ENCODE data around the gene XPR1. TPM values are rescaled to one million over a fixed set of nuclear protein-coding genes. Genes with fewer than 3 reads are reported as not detected.
A peak's percentile ranks its signal among the peaks of the same experiment; 100 is the strongest.

The XPR1 gene
- polyA plus RNA-seq, 4 donors = 31.1 to 42.1 (median 34.9) TPM

DNA sequence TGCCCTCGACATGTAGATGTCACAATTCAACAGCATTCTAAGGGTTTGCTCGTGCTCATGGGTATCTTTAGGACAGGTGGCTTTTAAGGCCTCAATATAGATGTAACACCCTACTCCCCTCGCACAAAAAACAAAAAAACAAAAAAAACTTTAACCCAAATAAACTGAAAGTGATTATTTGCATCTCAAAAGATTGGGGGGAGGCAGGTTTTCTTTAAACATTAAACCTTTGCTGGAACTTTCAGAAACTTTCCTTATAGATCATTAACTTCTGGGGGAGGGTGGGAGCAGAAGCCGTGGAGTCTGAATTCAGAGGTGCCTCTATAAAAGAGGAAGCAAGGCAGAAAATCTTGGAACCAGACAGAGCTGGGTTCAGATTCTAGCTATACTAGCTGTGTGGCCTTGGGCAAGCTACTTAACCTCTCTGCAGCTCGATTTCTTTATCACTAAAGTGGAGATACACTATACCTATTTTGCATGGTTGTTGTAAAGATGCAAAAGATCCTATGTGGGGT is 277.7 kb downstream of the XPR1 start:
- peak in 1 of 4 donors; percentile 45 for DNase-seq (ENCODE audit: low read depth in 4 of 4, low spot score in 2 of 4)

DNA sequence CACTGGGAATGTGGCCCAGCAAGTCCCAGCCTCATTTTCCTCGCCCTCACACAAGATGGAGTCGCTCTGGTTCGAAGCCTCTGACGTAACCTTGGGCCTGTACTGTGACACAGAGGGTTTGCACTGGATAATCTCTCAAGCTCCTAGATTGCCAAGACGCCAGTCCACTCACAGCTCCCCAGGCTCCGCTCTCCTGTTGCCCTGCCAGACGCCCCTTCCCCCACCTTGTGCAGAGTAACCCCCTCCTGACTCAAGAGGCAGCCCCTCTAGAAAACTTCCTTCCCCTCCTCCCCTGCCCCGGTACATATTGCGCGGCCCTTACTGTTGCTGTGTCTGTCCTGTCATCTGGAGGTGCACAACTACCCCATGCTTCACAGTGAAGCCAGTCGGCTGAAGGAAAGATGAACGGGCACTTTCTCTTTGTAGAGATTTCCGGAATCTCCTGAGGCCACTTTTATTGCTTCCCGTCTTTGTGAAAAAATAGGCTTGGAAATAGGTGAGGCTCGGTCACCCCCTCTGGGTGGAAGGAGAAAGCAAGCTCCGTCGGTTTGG is 279.9 kb downstream of the XPR1 start:
- peak in 1 of 4 donors; percentile 36 for DNase-seq (ENCODE audit: low read depth in 4 of 4, low spot score in 2 of 4)

DNA sequence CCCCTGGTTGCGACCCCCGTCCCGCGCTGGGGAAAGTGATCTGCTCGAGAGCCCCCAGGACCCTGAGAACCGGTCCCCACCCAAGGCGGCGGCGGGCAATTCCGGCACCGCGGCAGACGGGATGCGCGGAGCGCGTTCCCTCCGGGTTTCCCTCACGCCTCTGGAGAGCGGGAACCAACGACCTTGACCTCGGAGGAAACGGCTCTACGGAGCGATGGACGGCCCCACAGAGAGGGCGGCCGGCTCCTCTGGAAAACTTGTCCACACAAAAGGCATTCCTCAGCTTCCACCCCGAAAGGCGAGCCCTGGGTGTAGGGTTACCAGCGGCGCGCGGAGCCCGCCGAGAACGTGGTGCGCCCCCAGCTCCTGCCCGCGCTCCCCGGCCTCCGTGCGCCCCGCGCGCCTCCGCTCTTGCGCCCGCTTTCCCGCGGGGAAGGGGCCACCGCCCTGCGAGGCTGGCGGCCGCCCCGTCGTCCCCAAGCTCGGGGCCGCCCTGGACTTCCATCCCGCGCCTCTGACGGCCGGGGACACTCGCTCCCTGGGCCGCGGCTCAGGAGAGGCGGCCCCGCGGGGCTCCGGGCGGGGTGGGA is 280.5 kb downstream of the XPR1 start:
- peak in 2 of 4 donors; percentile 49 to 56 for DNase-seq (ENCODE audit: low read depth in 4 of 4, low spot score in 2 of 4)

DNA sequence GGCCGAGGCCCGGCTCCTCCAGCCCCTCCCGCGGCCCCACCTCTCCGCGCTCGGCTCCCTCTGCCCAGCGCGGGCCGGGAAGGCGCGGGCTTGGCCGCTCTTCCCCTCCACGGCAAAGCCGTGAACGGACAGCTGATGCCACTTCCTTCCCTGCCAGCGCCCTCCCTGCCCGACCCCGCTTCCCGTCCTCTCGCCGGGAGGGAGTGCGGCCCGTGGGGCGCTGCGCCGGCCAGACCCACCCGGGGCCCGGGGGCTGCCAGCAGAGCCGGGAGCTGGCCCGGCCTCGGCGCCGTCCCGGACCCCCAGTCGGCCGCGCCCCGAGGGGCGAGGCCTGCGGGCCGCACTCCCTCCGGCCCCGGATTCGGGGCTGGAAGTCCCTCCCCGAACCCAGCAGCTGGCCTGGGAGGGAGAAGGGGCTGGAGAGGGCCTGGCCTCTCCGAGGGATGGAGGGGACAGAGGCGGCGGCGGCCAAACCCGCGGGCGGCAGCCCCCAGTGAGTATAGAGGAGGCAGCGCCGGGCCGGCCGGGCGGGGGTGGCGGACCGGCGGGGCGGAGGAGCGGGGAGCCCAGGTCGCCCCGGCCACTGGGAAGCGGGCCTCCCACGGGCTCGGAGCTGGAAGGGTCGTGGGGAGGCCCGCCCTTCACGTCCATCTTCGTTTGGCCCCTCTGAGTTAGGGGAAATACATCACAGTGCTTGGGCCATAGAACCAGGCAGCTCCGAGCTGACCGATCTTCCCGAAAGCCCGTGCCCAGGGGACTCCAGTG is 281.2 kb downstream of the XPR1 start, which contains the start of gene KIAA1614:
TSS of gene KIAA1614 (plus strand) at position 97 of the 765 bp plus-strand sequence. CDS start at position 444, 347 bp downstream.
- DNase-seq (ENCODE audit: low read depth in 4 of 4, low spot score in 2 of 4) = peak in 1 of 4 donors; percentile 38

DNA sequence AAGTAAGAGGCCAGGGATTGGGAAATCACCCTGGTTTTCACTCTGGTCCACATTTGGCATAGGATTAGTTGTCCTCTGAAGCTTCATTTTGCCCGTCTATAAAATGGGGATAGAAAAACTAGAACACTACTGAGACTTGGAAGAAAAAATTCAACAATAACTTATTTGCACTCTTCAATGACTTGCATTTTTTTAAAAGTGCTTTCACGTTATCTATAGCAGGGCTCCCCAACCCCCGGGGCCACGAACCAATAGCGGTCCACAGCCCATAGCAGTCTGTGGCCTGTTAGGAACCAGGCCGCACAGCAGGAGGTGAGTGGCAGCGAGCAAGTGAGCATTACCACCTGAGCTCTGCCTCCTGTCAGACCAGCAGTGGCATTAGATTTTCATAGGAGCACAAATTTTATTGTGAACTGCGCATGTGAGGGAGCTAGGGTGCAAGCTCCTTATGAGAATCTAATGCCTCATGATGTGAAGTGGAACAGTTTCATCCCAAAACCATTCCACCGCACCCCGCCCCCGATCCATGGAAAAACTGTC is 283.7 kb downstream of the XPR1 start:
- DNase-seq (ENCODE audit: low read depth in 4 of 4, low spot score in 2 of 4) = no peak

DNA sequence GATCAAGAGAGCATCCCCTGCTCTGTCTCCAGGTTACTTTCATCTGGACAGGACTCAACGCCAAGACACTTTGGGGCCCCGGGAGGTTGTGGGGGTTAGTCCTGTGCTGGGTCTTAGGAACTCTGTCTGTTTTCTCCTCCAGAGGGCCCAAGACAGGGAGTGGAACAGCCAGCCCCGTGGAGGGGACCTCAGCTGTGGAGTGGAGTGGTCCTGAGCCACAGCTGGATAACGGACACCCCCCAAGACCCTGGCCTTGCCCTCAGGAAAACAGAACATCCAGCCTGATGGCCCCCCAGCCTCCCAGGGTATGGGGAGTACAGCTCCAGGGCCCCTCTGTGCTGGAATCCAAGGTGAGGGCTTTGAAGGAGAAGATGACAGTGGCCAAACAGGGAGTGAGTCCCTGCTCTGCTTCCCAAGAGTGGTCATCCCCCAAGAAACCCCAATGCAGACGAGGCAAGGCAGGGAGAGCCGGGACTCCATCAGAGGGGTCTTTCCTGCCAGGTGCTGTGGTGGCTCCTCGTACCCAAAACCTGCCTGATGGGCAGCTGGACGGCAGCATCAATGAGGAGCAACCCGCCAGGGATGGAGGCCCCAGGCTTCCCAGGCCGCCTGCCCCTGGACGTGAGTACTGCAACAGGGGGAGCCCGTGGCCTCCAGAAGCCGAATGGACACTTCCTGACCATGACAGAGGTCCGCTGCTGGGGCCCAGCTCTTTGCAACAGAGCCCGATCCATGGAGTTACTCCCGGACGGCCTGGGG is 284.4 kb downstream of the XPR1 start:
- DNase-seq (ENCODE audit: low read depth in 4 of 4, low spot score in 2 of 4) = no peak

DNA sequence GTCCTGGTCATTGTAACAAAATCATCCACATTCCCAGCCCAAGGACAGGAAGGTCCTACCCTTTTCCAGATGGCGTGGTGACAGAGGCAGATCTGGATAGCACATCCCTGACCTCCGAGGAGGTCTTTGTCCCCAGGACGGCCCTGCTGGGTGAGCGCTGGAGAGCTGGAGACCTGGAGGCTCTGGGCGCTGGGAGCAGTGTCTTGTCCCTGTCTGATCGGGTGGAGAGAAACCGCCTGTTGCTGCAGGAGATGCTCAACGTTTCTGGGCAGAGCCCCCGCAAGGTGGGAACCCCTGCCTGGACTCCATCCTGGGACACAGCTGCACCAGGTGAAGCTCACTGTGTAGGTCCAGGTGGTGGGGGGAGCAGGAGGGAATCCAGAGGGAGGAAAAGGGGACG is 284.9 kb downstream of the XPR1 start:
- DNase-seq (ENCODE audit: low read depth in 4 of 4, low spot score in 2 of 4) = no peak

DNA sequence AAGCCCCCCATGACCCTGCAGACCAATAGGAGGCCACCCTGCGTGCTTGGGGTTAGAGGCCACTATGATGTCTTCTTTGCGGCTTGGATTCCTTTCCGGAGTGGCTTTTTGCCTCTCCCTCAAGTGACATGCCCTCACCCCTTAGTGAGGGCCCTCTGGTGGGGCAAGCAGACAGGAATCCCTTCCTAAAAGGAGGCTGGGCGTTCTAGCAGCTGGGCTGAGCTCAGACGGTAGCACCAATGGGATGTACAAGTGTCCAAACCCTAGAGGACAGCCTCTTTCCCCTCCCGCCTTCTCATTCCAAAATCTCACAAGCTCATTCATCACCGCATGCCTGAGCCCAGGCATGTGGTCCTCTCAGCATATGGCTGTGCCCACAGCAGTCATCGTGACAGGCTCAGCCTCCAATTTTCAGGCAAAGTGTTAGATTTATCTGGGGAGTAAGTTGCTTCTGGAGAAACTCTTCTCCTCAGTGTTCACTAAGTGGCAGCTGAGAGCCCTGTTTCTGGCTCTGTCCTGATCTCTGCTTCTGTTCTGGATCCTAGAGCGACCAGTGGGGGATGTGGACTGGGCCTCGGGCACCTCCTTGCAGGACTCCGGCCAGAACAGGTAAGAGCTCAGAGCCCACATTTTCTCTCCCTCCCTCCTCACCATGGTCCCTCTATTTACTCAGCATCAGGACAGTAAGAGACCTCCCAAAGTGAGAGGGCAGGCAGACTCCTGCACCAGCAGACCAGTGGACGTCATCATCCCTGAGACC is 285.7 kb downstream of the XPR1 start:
- no peak for DNase-seq (ENCODE audit: low read depth in 4 of 4, low spot score in 2 of 4)

DNA sequence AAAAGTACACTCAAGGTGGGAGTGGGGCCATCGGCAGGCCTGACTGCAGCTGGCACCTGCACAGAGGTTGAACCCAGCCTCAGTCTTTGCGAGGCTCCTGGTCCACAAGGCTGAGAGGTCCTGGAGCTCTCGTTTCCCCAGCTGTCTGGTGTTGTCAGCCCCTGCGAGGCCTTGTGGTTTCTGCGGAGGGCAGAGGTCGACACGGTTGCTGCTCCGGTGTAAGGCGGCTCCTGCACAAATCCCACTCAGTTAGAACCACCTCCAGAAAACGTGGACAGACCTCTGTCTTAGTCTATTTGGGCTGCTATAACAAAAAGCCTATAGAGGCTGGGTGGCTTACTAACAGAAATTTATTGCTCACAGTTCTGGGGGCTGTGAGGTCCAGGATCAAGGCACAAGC is 286.7 kb downstream of the XPR1 start:
- DNase-seq (ENCODE audit: low read depth in 4 of 4, low spot score in 2 of 4) = no peak

DNA sequence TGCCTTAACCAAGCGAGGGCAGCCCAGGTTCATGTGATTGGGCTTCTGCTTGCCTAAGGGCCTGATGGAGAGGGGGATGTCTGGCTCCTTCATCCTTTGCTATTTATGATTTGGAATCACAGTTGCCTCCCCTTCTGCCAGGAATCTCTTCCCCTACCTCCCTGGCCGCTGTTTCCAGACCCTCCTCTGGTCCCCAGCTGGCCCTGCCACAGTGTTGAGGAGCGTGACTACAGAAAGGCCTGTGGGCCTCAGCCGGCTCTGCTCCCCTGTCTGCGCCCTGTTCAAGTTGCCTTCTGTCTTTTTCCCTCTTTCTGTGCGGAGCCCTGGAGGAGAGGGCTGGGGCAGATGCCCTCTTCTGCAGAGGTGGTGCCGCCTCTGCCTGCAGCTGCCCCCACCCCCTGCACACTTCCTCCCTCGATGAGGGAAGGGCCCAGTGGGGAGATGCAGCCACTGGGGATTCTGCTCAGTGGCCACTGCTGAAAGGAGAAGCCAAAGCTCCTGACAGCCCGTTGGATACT is 287.4 kb downstream of the XPR1 start:
- DNase-seq (ENCODE audit: low read depth in 4 of 4, low spot score in 2 of 4) = no peak

DNA sequence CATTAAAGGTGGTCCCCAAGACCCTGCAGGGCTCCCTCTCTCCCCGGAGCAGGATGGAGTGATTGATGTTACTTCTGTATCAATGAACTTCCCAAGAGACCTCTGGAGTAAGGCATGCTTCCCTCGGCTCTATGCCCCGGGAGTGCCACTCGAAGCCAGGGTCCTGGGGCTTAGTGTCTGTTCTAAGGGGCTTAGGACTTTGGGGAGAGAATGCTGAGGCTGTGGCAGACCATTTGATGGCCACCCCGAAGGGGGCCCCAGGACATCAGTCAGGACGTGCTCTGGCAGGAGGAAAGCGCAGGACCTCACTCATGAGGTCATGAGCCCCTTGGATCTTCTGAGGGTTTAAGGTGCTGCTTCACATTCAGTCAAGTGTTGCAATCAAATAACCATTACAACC is 288.4 kb downstream of the XPR1 start:
- DNase-seq (ENCODE audit: low read depth in 4 of 4, low spot score in 2 of 4) = no peak

DNA sequence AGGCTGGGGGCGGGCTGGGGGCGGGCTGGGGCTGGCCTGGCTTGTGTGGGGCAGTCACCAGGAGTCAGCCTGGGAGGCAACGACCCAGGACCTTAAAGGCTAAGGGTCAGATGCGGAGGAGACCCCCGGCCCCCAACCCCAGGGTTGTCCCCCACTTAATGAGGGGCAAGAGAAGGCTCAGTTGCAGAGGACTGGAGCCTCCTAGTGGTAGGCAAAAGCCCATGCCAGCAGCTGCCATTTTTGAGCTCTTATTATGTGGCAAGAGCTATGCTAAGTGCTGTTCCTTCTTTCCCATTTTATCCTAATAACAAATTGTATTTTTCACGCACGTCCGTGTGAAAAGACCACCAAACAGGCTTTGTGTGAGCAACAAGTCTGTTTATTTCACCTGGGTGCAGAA is 288.9 kb downstream of the XPR1 start:
- no peak for DNase-seq (ENCODE audit: low read depth in 4 of 4, low spot score in 2 of 4)

DNA sequence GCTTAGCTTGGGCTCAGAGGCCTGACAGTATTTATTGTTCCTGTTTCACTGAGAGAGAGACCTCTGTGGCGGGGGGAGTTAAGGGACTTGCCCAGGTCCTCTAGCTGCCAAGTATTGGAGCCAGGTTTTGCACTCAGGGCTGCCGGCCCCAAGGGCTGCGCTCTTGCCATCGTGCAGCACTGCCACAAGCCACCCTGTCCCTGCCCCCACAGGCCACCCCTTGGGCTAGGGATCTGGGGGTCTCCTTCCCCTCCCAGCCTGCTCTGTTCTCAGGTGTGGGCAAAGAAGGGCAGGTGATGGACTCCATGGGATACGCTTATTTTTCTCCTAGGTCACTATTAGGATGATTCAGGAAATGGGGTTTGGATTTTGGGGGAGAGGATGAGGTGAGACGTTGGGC is 289.6 kb downstream of the XPR1 start:
- no peak for DNase-seq (ENCODE audit: low read depth in 4 of 4, low spot score in 2 of 4)

DNA sequence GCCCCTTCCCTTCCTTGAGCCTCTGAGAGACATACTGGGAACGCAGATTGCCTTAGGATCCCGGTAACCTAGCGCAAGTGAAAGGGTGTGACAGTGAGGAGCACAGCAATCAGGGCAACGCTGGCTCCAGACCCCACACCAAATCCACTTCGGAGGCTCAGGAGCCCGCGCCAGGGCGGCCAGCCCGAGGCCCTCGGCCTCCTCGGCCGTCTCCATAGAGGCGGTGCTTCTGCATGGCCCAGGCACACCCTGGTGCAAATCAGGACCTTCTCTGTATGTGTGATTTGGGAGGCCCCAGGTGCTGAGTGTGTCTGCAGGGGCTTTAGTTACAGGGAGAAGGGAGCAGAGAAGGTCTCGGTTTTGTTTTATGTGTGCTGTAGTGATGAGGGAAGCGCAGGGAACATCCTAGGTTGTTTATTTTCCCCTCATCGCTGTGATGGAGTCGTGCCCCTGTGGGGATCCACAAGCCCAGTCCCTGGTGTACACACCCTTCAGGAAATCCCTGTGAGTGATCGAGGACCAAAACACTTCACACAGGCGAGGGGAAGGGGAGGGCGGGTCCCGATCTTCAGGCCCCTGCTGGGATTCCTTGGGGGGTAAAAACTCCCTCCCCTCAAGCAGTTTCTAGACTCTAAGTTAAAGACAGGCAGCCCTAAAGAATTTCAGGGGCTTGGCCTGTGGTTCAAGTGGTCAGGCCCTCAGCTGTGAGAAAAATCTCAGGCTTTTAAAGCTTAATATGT is 290.2 kb downstream of the XPR1 start:
- no peak for DNase-seq (ENCODE audit: low read depth in 4 of 4, low spot score in 2 of 4)

DNA sequence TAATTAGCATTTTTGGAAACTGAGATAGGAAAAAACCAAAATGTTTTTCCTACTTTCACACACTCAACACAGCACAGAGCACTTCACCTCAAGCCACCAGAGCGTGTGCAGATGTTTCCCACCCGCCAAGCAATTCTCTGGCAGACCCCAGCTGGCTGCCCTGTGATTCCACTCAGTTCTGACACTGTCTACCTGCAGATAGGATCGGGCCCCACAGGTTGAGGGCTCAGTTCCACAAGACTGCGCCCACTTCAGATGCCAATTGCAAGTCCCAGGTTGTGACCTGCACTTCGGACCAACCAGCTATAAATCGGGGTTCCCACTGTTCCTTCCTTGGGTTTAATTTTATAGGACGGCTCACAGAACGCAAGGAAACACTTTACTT is 290.8 kb downstream of the XPR1 start:
- DNase-seq (ENCODE audit: low read depth in 4 of 4, low spot score in 2 of 4) = no peak

DNA sequence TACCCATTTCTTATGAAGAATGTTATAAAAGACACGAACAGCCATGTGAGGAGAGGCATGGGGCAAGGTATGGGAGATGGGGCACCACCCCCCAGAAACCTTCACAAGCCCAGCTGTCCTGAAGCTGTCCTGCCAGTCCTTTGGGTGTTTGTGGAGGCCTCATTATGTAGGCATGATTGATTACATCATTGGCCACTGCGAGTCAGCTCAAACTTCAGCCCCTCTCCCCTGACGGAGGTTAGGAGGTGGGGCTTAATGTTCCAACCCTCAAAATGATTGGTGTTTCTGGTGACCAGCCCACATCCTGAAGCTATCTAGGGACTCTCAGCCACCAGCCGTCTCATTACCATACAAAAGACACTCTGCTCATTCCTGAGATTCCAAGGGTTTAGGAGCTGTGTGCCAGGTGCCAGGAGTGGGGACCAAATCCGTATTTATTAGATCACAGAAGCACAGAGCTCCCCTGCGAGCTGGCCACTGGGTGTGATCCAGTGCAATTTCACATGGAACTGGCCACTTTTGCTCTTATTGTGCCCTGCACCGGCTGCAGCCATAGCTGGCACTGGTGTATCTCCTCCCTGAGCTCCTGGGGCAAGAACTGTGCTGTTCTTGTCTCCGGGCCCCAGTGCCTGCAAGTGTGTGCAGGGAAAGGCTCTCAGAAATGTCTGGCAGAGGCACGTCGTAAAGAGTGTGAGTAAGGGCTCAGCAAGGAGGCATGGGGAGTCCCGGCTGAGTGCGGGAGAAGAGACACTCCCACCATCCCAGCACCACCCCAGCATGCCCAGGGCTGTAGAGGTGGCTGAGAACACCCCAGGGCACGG is 291.4 kb downstream of the XPR1 start:
- DNase-seq (ENCODE audit: low read depth in 4 of 4, low spot score in 2 of 4) = peak in 2 of 4 donors; percentile 46 to 59

DNA sequence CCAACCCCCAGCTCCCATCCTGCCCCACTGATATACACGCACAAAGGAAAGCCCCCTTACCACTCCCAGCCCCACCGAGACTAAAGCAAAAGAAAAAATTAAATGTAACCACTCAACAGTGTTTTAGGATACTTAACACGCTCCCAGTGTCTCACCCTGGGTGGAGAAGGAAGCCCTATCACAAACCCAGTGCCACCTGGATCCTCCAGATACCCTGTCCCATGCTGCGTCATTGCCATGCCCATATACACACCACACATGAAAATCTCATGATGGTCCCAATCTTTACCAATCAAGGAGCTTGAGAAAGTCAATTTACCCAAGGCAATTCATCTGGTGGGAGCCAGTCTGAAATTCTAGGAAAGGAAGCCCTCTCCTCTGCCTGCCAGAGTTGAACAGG is 292.1 kb downstream of the XPR1 start:
- no peak for DNase-seq (ENCODE audit: low read depth in 4 of 4, low spot score in 2 of 4)

DNA sequence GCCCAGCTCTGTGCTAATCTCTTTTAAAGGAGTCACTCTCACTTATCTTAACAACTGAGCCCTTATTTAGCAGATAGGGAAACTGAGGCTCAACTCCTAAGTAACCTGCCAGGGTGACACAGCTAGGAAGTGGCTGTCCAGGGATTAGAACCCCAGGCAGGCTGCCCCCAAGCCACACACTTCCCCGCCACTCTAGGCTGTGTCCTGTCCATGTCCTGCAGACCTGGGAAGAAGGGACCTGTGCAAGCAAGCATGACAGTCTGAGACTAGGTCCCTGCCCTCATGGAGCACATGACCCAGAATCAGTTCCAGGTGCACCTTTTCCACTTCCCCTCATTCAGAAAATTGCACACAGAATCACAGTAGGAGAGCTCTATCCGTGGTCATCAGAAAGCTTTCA is 293.1 kb downstream of the XPR1 start:
- no peak for DNase-seq (ENCODE audit: low read depth in 4 of 4, low spot score in 2 of 4)

All from left renal cortex interstitium (tissue), 4 donors.